ENCODE measurements around the gene DAAM2.

The DAAM2 gene

DNA sequence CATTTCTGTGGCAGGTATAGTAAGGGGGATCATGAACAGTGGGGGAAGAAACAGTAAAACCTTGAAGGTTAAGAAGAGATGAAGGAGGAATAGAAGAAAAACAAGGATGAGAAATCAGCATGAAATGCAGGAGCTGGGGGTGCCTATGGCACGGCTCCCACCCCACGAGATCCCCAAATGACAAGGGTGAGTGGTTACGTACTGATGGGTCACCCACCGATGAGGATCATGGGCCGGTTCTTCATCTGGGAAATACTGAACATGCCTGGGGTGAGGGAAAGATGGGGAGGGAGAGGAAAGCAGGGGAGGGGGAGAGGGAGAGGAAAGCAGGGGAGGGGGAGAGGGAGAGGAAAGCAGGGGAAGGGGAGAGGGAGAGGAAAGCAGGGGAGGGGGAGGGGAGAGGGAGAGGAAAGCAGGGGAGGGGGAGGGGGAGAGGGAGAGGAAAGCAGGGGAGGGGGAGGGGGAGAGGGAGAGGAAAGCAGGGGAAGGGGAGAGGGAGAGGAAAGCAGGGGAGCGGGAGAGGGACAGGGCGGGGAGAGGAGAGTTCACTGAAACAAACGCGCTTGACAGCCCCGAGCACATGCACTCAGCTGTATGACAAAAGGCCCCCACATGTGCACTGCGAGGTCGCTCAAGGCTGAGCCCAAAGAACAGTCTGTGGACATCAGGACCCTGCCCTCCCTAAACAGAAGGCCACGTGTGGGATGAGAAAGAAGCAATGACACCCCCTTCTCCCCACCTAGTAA lies 116.8 kb downstream of the DAAM2 start:
- 87 to 88% methylated on average over 8 to 11 of the region's 13 CpGs for WGBS, 2 experiments (ENCODE audit: insufficient coverage in 2 of 2)
- Histone ChIP-seq H3K27ac (ENCODE audit: low read depth, low read length, severe bottlenecking) (no peak overlapping the region), H3K4me1 (ENCODE audit: control insufficient read depth, insufficient read depth, low read length, poor library complexity, severe bottlenecking) (no peaks in the 10 kb centered on the region), H3K4me3 (ENCODE audit: extremely low read depth, insufficient read depth, low read length, poor library complexity, severe bottlenecking) (no peak overlapping the region), H3K36me3 (ENCODE audit: control insufficient read depth, insufficient read depth, low read length) (peaks cover 43% of the 10 kb centered on the region), H3K9me3 (ENCODE audit: control insufficient read depth, low read length) (no peaks in the 10 kb centered on the region)

DNA sequence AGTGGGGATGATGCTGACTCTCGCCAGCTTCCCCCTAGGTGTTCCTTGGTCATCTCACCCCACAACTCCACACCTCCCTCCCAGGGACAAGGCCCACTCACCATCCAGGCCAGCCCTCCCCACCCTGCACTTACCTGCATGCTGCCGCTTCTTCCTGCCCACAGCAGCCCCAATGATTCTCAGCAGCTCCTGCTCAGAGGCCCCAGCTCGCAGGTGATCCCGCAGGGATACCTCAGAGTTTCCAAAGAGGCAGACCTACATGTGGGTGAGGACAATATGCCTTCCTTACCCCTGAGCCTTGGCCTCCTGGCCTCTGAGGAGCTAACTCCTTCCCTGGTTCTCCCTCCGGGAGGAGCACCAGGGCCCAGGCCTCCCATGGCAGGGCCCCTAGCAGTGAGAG lies 117.5 kb downstream of the DAAM2 start:
- 83 to 89% methylated on average over 1 to 3 of the region's 5 CpGs for WGBS, 2 experiments (ENCODE audit: insufficient coverage in 2 of 2)

DNA sequence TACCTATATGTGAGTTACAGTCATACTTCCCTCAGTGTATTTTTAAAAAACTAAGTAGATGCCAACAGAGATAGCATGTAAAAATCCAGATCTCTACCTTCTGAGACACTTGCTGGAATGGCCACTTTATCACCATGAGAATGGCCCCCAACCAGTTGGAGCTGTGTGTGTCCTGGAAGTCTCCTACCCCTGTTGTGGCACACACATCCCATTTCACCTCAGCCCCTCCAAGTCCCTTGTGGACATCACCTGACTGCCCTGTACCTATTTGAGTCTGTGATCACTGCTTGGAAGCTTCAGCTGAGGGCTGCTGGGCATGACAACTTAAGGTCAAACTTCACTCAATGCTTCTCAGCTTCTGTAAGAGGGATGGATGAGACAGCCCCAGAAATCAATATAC lies 118.0 kb downstream of the DAAM2 start:
- Histone ChIP-seq H3K4me1 (ENCODE audit: control insufficient read depth, insufficient read depth, low read length, poor library complexity, severe bottlenecking) (no peaks in the 10 kb centered on the region), H3K9me3 (ENCODE audit: control insufficient read depth, low read length) (no peaks in the 10 kb centered on the region), H3K27ac (ENCODE audit: low read depth, low read length, severe bottlenecking) (no peak overlapping the region), H3K4me3 (ENCODE audit: extremely low read depth, insufficient read depth, low read length, poor library complexity, severe bottlenecking) (no peak overlapping the region), H3K36me3 (ENCODE audit: control insufficient read depth, insufficient read depth, low read length) (peaks cover 45% of the 10 kb centered on the region)

More for the DNA sequence above, 117.5 kb downstream of the DAAM2 start:
- Histone ChIP-seq H3K9me3 (ENCODE audit: control insufficient read depth, low read length) (no peaks in the 10 kb centered on the region), H3K27ac (ENCODE audit: low read depth, low read length, severe bottlenecking) (no peak overlapping the region), H3K4me3 (ENCODE audit: extremely low read depth, insufficient read depth, low read length, poor library complexity, severe bottlenecking) (no peak overlapping the region), H3K36me3 (ENCODE audit: control insufficient read depth, insufficient read depth, low read length) (peaks cover 45% of the 10 kb centered on the region), H3K4me1 (ENCODE audit: control insufficient read depth, insufficient read depth, low read length, poor library complexity, severe bottlenecking) (no peaks in the 10 kb centered on the region)

DNA sequence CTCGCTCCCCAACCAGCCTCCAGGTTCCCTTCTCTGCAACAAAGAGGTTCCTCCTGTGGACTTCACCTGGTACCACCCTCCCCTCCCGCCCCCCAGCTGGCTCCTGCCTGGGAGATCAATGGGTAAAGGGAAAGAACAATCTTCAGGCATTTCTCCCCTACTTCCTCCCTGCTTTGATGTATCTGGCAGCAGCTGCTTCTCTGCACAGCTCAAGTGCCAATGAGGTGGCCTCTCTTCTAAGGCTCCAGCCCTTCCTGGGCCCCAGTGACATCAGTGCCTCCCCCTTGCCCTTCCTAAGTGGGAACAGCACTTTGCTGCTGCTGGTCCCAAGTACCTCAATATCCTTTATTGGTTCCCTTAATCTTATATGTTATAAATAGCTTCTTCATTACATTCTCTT lies 118.6 kb downstream of the DAAM2 start:
- peaks cover 46% of the 10 kb centered on the region for H3K36me3 ChIP-seq (ENCODE audit: control insufficient read depth, insufficient read depth, low read length)

DNA sequence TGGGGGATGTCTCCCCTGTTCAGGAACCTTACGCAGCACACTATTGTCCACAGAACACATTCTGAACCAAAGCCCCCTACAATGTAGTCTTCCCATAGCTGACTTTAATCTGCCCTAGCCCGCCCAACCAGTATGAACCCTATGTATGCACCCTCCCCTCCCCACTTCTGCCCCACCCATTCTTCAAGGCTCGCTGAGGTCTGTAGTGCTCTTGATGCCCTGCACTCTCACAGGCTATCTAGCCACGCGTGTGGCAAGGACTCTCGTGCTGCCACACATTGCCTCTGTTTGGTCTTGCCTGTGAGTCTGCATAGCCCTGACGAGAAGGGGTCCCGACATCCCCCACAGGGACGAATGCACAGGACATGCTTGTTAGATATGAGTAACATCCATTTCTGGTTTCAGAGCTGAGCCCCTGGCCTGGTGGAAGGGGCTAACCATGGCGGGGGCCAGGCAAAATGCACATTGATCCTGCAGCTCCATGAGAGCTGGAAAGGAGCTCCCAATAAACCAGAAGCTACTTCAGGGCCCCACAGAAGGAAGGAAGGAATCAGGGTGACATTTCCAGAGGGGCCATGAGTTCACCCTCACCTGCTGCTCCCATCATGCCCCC lies 119.4 kb downstream of the DAAM2 start:
- Histone ChIP-seq H3K4me3 (ENCODE audit: extremely low read depth, insufficient read depth, low read length, poor library complexity, severe bottlenecking) (no peak overlapping the region), H3K4me1 (ENCODE audit: control insufficient read depth, insufficient read depth, low read length, poor library complexity, severe bottlenecking) (no peaks in the 10 kb centered on the region), H3K9me3 (ENCODE audit: control insufficient read depth, low read length) (no peaks in the 10 kb centered on the region), H3K36me3 (ENCODE audit: control insufficient read depth, insufficient read depth, low read length) (peaks cover 46% of the 10 kb centered on the region), H3K27ac (ENCODE audit: low read depth, low read length, severe bottlenecking) (no peak overlapping the region)
- WGBS, 2 experiments (ENCODE audit: insufficient coverage in 2 of 2) = 95 to 98% methylated on average over 7 to 9 of the region's 10 CpGs

More for the DNA sequence above, 118.6 kb downstream of the DAAM2 start:
- no peaks in the 10 kb centered on the region for H3K4me1 ChIP-seq (ENCODE audit: control insufficient read depth, insufficient read depth, low read length, poor library complexity, severe bottlenecking)
- WGBS, 2 experiments (ENCODE audit: insufficient coverage in 2 of 2) = 100% methylated on average over 1 of the region's 2 CpGs; no CpG with 5 or more reads in 1 of the 2 experiments
- no peaks in the 10 kb centered on the region for H3K9me3 ChIP-seq (ENCODE audit: control insufficient read depth, low read length)
- no peak overlapping the region for H3K4me3 ChIP-seq (ENCODE audit: extremely low read depth, insufficient read depth, low read length, poor library complexity, severe bottlenecking)
- no peak overlapping the region for H3K27ac ChIP-seq (ENCODE audit: low read depth, low read length, severe bottlenecking)

DNA sequence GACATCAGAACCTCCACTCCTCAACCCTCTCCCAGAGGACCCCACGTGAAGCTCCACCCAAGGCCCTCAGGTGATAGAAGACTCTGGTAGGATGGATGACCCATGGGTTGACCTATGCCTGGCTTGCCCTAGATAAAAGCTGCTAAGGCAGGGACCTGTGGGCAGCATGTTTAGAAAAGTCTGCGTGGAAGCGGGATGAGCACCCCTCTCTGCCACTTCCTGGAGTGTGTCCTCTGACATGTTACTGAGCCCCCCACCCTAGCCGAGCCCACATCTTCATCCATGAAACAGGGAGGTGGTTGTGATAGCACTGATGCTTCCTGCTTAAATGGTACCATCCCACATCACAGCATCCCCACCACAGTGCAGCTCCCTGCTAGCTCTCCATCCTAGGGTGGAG lies 120.3 kb downstream of the DAAM2 start:
- H3K9me3 ChIP-seq (ENCODE audit: control insufficient read depth, low read length) = no peaks in the 10 kb centered on the region
- no peak overlapping the region for H3K27ac ChIP-seq (ENCODE audit: low read depth, low read length, severe bottlenecking)
- 94 to 100% methylated on average over 2 to 3 of the region's 4 CpGs for WGBS, 2 experiments (ENCODE audit: insufficient coverage in 2 of 2)
- H3K36me3 ChIP-seq (ENCODE audit: control insufficient read depth, insufficient read depth, low read length) = peaks cover 40% of the 10 kb centered on the region
- no peaks in the 10 kb centered on the region for H3K4me1 ChIP-seq (ENCODE audit: control insufficient read depth, insufficient read depth, low read length, poor library complexity, severe bottlenecking)
- no peak overlapping the region for H3K4me3 ChIP-seq (ENCODE audit: extremely low read depth, insufficient read depth, low read length, poor library complexity, severe bottlenecking)

DNA sequence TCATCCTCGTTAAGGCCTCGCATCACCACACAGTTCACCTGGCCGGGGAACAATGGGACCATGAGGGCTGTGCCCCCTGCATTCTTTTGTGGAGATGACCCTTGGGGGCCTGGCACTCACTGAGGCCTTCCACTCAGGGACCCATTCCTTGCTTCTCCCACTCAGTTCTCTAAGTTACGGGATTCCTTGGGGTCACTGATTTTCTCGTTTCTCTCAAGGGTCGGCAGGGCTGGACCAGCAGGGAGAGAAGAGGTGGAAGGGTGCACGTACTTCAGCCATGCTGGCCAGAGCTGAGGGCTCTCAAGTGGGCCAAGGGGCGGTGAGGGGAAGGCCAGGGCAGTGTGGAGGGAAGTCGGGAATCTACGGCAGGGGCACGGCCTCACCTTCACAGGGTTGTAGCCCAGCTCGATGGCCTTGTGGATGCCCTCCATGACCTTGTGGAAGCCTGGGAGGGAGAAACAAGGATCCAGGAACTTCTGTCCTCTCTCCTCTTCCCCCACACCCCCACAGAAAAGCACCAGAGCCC lies 121.3 kb downstream of the DAAM2 start:
- H3K9me3 ChIP-seq (ENCODE audit: control insufficient read depth, low read length) = no peaks in the 10 kb centered on the region
- H3K27ac ChIP-seq (ENCODE audit: low read depth, low read length, severe bottlenecking) = no peak overlapping the region
- no peak overlapping the region for H3K4me3 ChIP-seq (ENCODE audit: extremely low read depth, insufficient read depth, low read length, poor library complexity, severe bottlenecking)
- H3K36me3 ChIP-seq (ENCODE audit: control insufficient read depth, insufficient read depth, low read length) = peaks cover 46% of the 10 kb centered on the region
- WGBS, 2 experiments (ENCODE audit: insufficient coverage in 2 of 2) = 90 to 93% methylated on average over 7 to 9 of the region's 12 CpGs
- no peaks in the 10 kb centered on the region for H3K4me1 ChIP-seq (ENCODE audit: control insufficient read depth, insufficient read depth, low read length, poor library complexity, severe bottlenecking)

DNA sequence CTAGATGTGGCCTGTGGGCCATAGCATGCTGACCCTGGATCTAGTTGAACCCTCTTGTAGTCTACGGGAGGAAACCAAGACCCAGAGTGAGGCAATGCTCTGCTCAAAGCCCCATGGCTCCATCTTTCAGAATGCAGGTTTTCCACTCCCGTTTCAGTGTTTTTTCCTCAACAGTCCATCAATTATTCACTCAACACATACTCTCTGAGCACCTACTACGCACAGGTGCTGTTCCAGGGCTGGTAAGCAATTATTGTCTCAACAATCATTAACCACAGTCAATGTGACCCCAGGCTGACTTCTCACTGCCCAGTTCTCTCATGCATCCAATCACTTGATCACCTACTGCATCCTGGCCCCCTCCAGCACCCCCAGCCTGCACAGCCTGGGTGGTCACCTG lies 122.1 kb downstream of the DAAM2 start:
- H3K27ac ChIP-seq (ENCODE audit: low read depth, low read length, severe bottlenecking) = no peak overlapping the region
- no peaks in the 10 kb centered on the region for H3K9me3 ChIP-seq (ENCODE audit: control insufficient read depth, low read length)
- 92 to 94% methylated on average over 3 of the region's 3 CpGs for WGBS, 2 experiments (ENCODE audit: insufficient coverage in 2 of 2)
- H3K4me3 ChIP-seq (ENCODE audit: extremely low read depth, insufficient read depth, low read length, poor library complexity, severe bottlenecking) = no peak overlapping the region
- H3K36me3 ChIP-seq (ENCODE audit: control insufficient read depth, insufficient read depth, low read length) = peaks cover 52% of the 10 kb centered on the region
- no peaks in the 10 kb centered on the region for H3K4me1 ChIP-seq (ENCODE audit: control insufficient read depth, insufficient read depth, low read length, poor library complexity, severe bottlenecking)

DNA sequence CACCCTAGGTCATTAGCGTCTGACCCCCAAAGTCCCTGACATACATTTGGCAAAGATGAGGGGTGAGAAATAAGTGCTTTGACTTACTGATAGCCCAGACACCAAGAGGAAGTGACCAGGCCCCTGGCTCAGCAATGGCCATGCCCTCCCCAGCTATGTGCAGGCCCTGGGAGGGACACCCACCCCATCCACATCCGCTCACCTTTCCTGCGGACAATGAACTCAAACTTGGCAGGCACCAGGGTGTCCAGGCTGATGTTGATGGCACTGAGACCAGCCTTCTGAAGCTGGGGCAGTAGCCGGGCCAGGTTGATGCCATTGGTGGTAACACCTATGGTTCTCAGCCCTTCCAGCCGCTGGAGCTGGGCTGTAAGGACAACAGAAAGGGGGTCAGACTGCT lies 123.7 kb downstream of the DAAM2 start:
- Histone ChIP-seq H3K36me3 (ENCODE audit: control insufficient read depth, insufficient read depth, low read length) (peaks cover 48% of the 10 kb centered on the region), H3K27ac (ENCODE audit: low read depth, low read length, severe bottlenecking) (no peak overlapping the region), H3K9me3 (ENCODE audit: control insufficient read depth, low read length) (no peaks in the 10 kb centered on the region), H3K4me3 (ENCODE audit: extremely low read depth, insufficient read depth, low read length, poor library complexity, severe bottlenecking) (no peak overlapping the region), H3K4me1 (ENCODE audit: control insufficient read depth, insufficient read depth, low read length, poor library complexity, severe bottlenecking) (no peaks in the 10 kb centered on the region)
- WGBS, 2 experiments (ENCODE audit: insufficient coverage in 2 of 2) = 90 to 100% methylated on average over 2 to 4 of the region's 5 CpGs

DNA sequence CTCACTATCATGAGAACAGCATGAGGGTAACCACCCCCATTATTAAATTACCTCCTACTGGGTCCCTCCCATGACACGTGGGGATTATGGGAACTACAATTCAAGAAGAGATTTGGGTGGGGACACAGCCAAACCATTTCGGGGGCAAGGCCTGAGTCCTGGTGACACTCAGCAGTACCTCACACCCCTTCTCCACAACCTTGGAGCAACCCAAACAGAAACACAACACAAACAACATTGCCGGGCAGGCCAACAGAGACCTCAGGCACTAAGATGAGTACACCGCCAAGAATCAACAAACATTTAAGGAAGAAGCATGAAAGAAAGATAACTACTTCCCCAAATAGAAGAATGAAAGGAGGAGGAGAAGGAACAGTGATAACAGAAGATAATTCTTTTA lies 125.2 kb downstream of the DAAM2 start:
- H3K4me3 ChIP-seq (ENCODE audit: extremely low read depth, insufficient read depth, low read length, poor library complexity, severe bottlenecking) = no peak overlapping the region
- 100% methylated on average over 1 of the region's 4 CpGs; no CpG with 5 or more reads in 1 of the 2 experiments for WGBS, 2 experiments (ENCODE audit: insufficient coverage in 2 of 2)
- no peaks in the 10 kb centered on the region for H3K9me3 ChIP-seq (ENCODE audit: control insufficient read depth, low read length)
- no peaks in the 10 kb centered on the region for H3K4me1 ChIP-seq (ENCODE audit: control insufficient read depth, insufficient read depth, low read length, poor library complexity, severe bottlenecking)
- no peak overlapping the region for H3K27ac ChIP-seq (ENCODE audit: low read depth, low read length, severe bottlenecking)
- H3K36me3 ChIP-seq (ENCODE audit: control insufficient read depth, insufficient read depth, low read length) = peaks cover 56% of the 10 kb centered on the region

DNA sequence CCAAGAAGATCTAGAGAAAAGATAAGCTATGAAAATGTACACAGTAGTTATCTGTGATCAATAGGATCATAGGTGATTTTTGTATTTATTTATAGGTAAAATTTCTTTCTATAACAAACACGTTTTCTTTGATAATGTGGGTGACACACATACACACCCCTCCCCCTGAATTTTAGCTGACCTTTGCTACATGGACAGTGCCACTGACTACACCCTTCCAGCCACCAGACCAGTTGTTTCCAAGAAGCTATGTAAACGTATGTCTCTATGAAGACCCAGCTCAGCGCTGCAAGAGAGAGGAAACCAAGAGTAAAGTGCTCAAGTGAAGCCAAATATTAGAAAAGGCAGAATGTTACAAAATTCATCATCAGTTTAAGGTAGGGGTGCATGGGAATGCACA lies 125.8 kb downstream of the DAAM2 start:
- Histone ChIP-seq H3K9me3 (ENCODE audit: control insufficient read depth, low read length) (no peaks in the 10 kb centered on the region), H3K27ac (ENCODE audit: low read depth, low read length, severe bottlenecking) (no peak overlapping the region), H3K36me3 (ENCODE audit: control insufficient read depth, insufficient read depth, low read length) (peaks cover 55% of the 10 kb centered on the region), H3K4me1 (ENCODE audit: control insufficient read depth, insufficient read depth, low read length, poor library complexity, severe bottlenecking) (no peaks in the 10 kb centered on the region), H3K4me3 (ENCODE audit: extremely low read depth, insufficient read depth, low read length, poor library complexity, severe bottlenecking) (no peak overlapping the region)
- 88 to 90% methylated on average over 1 to 2 of the region's 3 CpGs for WGBS, 2 experiments (ENCODE audit: insufficient coverage in 2 of 2)
